Stimulated activated effector memory CD8-positive, alpha-beta T cell treated with anti-CD3 and anti-CD28 coated beads, Interleukin-12 subunit alpha, Interleukin-12 subunit beta, amount 100 ng/mL, for 72 hours (primary cell): ENCODE data around the gene PTX3.

ENCODE experiments used
- ATAC-seq: fragments of 150-1000 bp; cut with Tn5 transposase; 2 replicates; pipeline ENCODE4 v1.10.0; 2021
- DNase-seq, 2 donors: peaks; one replicate each; pipeline ENCODE4 v3.0.0; 2021 to 2022; ENCODE audit warnings: low spot score in 2 of 2
- H3K27ac Mint-ChIP-seq: one replicate; pipeline ENCODE4 v1.8.0; 2022; ENCODE audit warnings: mild to moderate bottlenecking, mixed read lengths
- H3K36me3 Mint-ChIP-seq: one replicate; pipeline ENCODE4 v1.8.0; 2022; ENCODE audit warnings: mild to moderate bottlenecking, mixed read lengths
- H3K4me1 Mint-ChIP-seq: one replicate; pipeline ENCODE4 v1.8.0; 2022; ENCODE audit warnings: mixed read lengths
- H3K4me3 Mint-ChIP-seq: one replicate; pipeline ENCODE4 v1.8.0; 2022; ENCODE audit warnings: mild to moderate bottlenecking, mixed read lengths
- H3K9me3 Mint-ChIP-seq: one replicate; pipeline ENCODE4 v1.8.0; 2022; ENCODE audit warnings: mixed read lengths

The PTX3 gene

DNA sequence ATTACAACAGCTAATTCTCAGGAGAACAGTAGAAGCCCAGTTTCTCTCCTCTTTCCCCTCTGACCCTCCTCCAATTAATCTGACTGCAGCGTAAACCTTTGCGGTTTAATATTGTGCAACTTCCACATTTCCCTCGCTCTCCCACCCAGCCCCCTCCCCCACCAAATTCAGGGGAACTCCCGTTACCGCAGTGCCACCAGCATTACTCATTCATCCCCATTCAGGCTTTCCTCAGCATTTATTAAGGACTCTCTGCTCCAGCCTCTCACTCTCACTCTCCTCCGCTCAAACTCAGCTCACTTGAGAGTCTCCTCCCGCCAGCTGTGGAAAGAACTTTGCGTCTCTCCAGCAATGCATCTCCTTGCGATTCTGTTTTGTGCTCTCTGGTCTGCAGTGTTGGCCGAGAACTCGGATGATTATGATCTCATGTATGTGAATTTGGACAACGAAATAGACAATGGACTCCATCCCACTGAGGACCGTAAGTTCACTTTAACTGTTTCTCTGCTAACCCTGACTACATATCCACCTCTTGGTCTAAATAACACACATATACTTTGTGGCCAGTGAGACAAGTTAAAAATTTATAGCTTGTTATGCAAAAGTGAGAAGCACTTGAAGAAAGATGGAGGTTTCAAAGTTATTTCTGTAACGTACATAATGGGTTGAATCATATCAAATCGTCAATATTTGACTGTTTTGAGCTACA, at the start of gene PTX3:
Gene PTX3, plus strand, starts transcription at position 268 of the 709 bp plus-strand sequence. Its CDS starts 84 bp downstream, at position 352.
- ATAC-seq (no peak), DNase-seq (no peak)
- Mint-ChIP-seq H3K9me3 (no peaks in the 10 kb centered on the region), H3K27ac (no peak within 1 kb of the TSS), H3K36me3 (no peaks in the 10 kb centered on the region), H3K4me1 (peaks cover 8% of the 10 kb centered on the region), H3K4me3 (no peak within 1 kb of the TSS)

- no peaks in the 10 kb centered on the region for H3K9me3 Mint-ChIP-seq
- no peak for ATAC-seq
- no peak overlapping the region for H3K4me3 Mint-ChIP-seq
- no peaks in the 10 kb centered on the region for H3K36me3 Mint-ChIP-seq
- no peak overlapping the region for H3K27ac Mint-ChIP-seq
- no peaks in the 10 kb centered on the region for H3K4me1 Mint-ChIP-seq
- DNase-seq: no peak
Measured at GRCh38 chr3:157387708-157388435, 48.8 kb upstream of the PTX3 start.

DNA sequence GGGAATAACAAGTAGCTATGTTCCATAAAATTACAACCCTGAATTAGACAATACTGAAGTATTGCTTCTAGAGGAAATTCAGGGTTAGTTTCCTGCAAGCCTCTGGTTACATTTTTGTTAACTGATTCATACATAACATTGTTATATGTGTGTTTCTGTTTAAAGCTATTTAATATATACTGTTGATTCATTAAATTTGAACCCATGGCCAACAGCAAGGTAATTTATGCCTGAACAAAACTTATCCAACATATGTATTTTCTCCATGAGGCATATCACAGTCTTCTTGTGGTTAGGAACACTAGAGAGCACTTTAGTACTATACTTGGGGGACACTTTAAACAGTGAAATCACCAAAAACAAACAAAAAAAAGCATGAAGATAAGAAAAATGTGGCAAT, 47.7 kb upstream of the PTX3 start:
- Mint-ChIP-seq H3K9me3 (no peaks in the 10 kb centered on the region), H3K36me3 (no peaks in the 10 kb centered on the region), H3K4me1 (no peaks in the 10 kb centered on the region), H3K4me3 (no peak overlapping the region), H3K27ac (no peak overlapping the region)
- DNase-seq (no peak), ATAC-seq (no peak)

- no peak for ATAC-seq
- H3K4me1 Mint-ChIP-seq: no peaks in the 10 kb centered on the region
- DNase-seq: no peak
- no peak overlapping the region for H3K27ac Mint-ChIP-seq
- peaks cover under 1% of the 10 kb centered on the region for H3K9me3 Mint-ChIP-seq
- no peaks in the 10 kb centered on the region for H3K36me3 Mint-ChIP-seq
- H3K4me3 Mint-ChIP-seq: no peak overlapping the region
Measured at GRCh38 chr3:157390713-157391515, 45.7 kb upstream of the PTX3 start.

DNA sequence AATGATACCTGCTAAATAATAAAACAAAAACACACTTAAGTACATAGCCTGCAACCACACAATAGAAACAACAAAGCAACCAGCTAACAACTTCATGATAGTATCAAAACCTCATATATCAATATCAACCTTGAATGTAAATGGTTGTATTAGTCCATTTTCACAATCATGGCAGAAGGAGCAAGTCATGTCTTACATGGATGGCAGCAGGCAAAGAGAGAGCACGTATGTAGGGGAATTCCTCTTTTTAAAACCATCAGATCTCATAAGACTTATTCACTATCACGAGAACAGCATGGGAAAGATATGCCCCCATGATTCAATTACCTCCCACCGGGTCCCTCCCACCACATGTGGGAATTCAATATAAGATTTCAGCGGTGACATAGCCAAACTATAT, 44.5 kb upstream of the PTX3 start:
- H3K4me3 Mint-ChIP-seq: no peak overlapping the region
- H3K4me1 Mint-ChIP-seq: no peaks in the 10 kb centered on the region
- no peak for ATAC-seq
- no peaks in the 10 kb centered on the region for H3K36me3 Mint-ChIP-seq
- H3K9me3 Mint-ChIP-seq: peaks cover 3% of the 10 kb centered on the region
- no peak for DNase-seq
- no peak overlapping the region for H3K27ac Mint-ChIP-seq

DNA sequence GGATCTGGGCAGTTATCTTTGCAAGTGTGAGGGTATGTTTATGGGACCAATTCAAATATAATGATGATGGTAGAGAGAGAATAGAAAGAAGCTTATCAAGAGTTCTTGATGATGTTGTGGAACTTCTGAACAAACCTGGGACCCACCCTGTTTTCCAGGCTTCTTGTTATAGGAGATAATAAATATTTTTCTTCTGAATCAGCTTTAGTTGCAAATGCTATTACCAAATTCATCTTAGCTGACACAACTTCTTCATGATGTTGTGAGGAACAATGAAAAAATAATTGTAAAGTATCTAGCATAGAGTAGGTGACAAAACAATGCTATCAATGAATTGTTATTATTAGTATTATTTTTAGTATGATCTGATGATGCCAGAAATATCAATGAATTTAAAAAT, 43.5 kb upstream of the PTX3 start:
- no peaks in the 10 kb centered on the region for H3K36me3 Mint-ChIP-seq
- H3K27ac Mint-ChIP-seq: no peak overlapping the region
- ATAC-seq (no peak), DNase-seq (no peak)
- no peaks in the 10 kb centered on the region for H3K4me1 Mint-ChIP-seq
- peaks cover 6% of the 10 kb centered on the region for H3K9me3 Mint-ChIP-seq
- no peak overlapping the region for H3K4me3 Mint-ChIP-seq

DNA sequence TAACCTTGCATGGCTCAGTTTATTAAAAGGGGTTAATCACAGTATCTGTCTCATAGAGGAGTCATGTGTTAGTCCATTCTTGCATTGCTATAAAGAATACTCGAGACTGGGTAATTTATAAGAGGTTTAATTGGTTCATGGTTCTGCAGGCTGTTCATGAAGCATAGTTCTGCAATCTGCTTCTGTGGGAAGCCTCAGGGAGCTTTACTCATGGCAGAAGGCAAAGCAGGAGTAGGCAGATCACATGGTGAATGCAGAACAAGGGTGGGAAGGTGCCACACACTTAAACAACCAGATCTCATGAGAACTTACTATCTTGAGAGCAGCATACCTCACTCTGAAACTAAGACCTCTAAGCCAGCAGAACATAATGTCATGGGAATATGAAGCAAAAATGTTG, 42.2 kb upstream of the PTX3 start:
- no peak for DNase-seq
- Mint-ChIP-seq H3K4me3 (no peak overlapping the region), H3K36me3 (no peaks in the 10 kb centered on the region), H3K27ac (no peak overlapping the region), H3K4me1 (no peaks in the 10 kb centered on the region), H3K9me3 (peaks cover 6% of the 10 kb centered on the region)
- ATAC-seq: no peak

DNA sequence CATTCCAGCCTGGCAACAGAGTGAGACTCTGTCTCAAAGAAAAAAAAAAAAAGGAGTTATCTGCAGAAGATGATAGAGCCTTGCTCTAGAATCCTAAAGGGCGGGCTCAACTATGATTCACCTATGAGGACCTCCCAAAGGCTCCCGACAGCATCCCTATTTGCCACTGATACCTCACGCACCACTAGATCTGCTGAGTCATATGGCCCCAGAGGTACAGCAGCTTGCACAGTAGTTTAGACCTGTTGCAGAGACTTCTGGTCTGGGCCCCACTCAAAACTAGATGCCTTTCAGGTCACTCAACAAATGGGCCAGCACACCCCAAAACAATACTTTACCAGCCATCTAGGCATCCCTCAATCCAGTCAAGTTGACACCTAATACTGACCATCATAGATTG, 38.1 kb upstream of the PTX3 start:
- DNase-seq: no peak
- no peak for ATAC-seq
- Mint-ChIP-seq H3K4me1 (no peaks in the 10 kb centered on the region), H3K9me3 (peaks cover 6% of the 10 kb centered on the region), H3K27ac (no peak overlapping the region), H3K4me3 (no peak overlapping the region), H3K36me3 (no peaks in the 10 kb centered on the region)

GRCh38 chr3:157404381-157404780, 32.3 kb upstream of the PTX3 start:
- no peak for DNase-seq
- no peaks in the 10 kb centered on the region for H3K4me1 Mint-ChIP-seq

DNA sequence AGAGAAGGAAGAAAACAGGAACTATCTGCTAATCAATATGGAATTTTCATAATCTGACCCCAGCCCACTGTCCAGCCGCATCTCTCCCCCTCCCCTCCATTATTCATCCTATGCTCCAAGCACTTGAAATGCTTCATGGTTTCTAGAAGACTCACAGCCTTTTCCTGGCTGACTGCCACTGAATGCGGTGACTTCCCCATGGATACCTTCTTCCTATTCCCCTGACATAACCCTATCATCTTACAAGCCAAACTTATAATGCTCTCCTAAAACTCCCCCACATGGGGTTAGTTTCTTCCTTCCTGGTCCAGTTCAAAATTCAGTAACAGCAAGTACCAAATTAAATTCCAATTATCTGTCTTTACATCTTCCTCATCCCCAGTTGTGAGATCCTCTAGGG, 31.2 kb upstream of the PTX3 start:
- Mint-ChIP-seq H3K9me3 (peaks cover 3% of the 10 kb centered on the region), H3K36me3 (no peaks in the 10 kb centered on the region), H3K27ac (no peak overlapping the region), H3K4me3 (no peak overlapping the region), H3K4me1 (no peaks in the 10 kb centered on the region)
- ATAC-seq: no peak
- no peak for DNase-seq

More at GRCh38 chr3:157404381-157404780, 32.3 kb upstream of the PTX3 start:
- H3K36me3 Mint-ChIP-seq: no peaks in the 10 kb centered on the region
- no peak for ATAC-seq
- H3K9me3 Mint-ChIP-seq: peaks cover 3% of the 10 kb centered on the region
- no peak overlapping the region for H3K4me3 Mint-ChIP-seq
- H3K27ac Mint-ChIP-seq: no peak overlapping the region

DNA sequence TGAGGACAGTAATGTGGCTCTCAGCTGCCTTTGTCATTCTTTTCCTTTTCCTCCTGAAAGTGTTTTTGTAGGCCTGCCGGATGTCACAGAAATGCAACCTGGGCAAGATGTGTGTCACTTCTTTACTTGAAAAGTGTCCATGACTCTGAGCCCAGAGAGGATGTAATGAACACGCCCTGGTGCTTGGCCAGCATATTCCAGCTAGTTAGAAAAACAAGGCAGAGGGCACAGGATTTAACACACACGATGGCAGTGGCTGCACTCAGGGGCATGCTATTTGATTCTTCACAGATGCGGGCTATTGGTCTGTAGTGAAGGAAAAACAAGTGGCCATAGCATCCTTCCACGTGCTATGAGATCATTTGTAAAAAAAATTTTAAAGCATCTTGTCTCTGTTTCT, 30.3 kb upstream of the PTX3 start:
- Mint-ChIP-seq H3K4me1 (no peaks in the 10 kb centered on the region), H3K4me3 (no peak overlapping the region), H3K36me3 (no peaks in the 10 kb centered on the region), H3K27ac (no peak overlapping the region), H3K9me3 (peaks cover 3% of the 10 kb centered on the region)
- DNase-seq (no peak), ATAC-seq (no peak)

- Mint-ChIP-seq H3K4me1 (no peaks in the 10 kb centered on the region), H3K27ac (no peak overlapping the region), H3K36me3 (no peaks in the 10 kb centered on the region), H3K9me3 (peaks cover 6% of the 10 kb centered on the region), H3K4me3 (no peak overlapping the region)
- DNase-seq: no peak
- ATAC-seq: no peak
Measured at GRCh38 chr3:157407769-157408168, 28.9 kb upstream of the PTX3 start.

DNA sequence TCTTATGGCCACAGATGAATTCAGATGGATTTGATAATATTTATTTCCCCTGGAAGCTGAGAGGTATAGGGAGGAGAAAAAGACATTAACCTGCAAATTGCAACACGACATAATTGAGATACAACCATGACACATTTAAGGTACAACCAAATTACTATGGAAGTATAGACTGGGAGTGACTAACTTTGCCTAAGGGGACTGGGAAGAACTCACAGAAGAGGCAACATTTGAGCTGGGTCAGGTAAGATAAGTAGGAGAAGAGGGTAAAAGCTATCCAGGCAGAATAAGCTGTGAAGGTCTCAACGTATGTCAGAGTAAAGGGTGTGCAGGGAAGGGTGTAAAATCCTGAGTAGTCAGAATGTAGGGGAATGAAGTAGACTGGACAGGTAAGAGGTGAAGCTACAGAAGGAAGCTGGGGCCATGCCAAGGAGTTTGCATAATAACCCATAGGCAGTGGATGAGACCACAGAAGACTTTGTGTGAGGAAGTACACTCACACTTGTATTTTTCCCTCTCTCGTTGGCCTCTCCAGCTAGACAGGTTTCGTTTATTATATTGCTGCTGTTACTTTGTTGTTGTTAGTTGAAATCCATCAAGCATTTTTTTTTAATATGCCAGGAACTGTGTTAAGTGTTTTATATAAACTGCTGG, 28.0 kb upstream of the PTX3 start:
- Mint-ChIP-seq H3K4me3 (no peak overlapping the region), H3K9me3 (peaks cover 6% of the 10 kb centered on the region), H3K36me3 (no peaks in the 10 kb centered on the region), H3K27ac (no peak overlapping the region), H3K4me1 (no peaks in the 10 kb centered on the region)
- DNase-seq (no peak), ATAC-seq (peak; percentile 18)

GRCh38 chr3:157409516-157409915, 27.1 kb upstream of the PTX3 start:
- Mint-ChIP-seq H3K36me3 (no peaks in the 10 kb centered on the region), H3K9me3 (peaks cover 6% of the 10 kb centered on the region), H3K4me1 (no peaks in the 10 kb centered on the region), H3K4me3 (no peak overlapping the region), H3K27ac (no peak overlapping the region)
- no peak for ATAC-seq
- DNase-seq: no peak

DNA sequence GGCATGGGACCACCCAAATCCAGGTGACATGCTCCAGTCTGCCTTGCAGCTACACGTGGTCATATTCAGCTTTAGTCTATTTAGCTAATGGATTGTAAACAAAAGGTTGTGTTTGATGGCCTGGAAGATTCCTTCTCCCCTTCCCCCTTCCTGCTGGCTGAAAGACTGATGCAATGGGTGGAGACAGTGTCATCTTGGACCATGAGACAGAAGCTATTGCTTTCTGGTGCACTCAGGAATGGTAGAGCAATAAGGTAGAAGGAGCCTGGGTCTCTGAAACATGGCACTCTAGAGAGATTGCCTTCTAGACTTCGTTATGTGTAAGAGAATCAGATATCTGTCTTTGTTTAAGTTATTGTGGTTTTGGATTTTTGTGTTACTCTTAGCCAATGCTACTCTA, 25.7 kb upstream of the PTX3 start:
- no peak for ATAC-seq
- Mint-ChIP-seq H3K9me3 (peaks cover 3% of the 10 kb centered on the region), H3K4me1 (no peaks in the 10 kb centered on the region), H3K36me3 (no peaks in the 10 kb centered on the region), H3K4me3 (no peak overlapping the region), H3K27ac (no peak overlapping the region)
- no peak for DNase-seq
